Activated CD8-positive, alpha-beta memory T cell treated with anti-CD3 and anti-CD28 coated beads, Interleukin-2, amount 50 U/mL, for 1 hour (primary cell): ENCODE results near the gene THY1.

Experiments
- DNase-seq: peaks from one replicate; pipeline ENCODE4 v3.0.0-alpha.2; 2020; ENCODE audit errors: extremely low read depth

The THY1 gene

DNA sequence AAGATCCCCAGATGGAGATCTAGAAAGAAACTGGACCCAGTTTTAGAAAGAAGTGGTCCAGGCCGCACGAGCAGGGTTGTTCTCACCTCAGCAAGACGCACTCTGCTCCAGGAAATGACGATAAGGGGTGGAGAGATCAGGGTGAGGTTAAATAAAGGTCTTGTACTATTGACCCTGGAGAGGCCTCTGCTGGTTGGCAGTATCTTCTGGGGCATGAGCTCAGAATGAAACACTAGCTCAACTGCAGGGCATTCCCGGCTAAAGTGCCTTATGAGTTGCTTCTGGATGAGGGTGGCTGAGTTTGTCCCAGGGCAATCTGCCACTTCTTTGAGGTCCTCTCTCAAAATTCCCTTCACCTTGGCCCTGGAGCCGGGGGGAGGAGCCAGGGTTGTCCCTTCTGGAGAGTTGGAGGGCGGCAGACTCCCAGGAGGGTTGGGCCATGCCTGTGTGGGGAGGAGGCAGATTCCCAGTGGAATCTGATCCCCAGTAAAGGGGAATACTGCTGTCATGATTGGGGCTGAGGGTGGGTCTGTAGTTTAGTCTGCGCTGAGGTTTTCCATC lies 52.4 kb downstream of the THY1 start:
- DNase-seq = no peak

DNA sequence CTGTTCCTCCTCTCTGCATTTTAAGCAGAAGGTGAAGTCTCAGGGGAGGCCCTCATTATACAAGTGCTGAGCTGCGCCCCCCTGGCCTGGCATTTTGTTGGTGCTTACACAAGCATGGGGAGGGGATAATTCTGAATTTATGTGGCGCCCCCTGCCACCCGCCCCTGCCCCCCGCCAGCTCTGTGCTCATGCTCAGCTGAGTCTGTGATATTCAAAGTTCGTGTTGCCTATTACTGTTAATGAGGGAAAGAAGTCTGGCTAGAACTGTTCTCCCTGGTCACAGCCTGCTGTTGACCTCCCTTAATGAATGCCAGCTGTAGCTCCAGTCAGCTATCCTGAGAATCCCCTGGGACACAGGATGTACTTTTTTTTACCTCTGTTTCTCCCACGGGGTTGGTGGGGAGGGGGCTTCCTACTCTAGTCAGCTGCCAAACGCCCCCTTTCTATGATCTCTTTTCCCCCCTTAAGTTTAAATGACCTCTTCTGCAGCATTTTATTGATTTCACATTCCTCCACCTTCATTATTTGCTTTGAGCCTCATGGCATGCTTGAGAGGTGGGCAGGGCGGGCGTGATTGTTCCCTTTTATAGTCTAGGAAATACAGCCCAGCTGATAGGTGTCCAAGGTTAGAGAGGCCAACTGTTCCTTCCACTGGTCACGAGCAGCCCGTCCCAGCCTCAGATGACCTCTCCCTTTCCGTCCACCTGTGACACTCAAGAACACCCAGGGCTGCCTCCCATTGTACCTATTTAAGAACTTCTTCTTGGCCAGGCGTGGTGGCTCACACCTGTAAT lies 53.6 kb downstream of the THY1 start:
- DNase-seq = no peak

DNA sequence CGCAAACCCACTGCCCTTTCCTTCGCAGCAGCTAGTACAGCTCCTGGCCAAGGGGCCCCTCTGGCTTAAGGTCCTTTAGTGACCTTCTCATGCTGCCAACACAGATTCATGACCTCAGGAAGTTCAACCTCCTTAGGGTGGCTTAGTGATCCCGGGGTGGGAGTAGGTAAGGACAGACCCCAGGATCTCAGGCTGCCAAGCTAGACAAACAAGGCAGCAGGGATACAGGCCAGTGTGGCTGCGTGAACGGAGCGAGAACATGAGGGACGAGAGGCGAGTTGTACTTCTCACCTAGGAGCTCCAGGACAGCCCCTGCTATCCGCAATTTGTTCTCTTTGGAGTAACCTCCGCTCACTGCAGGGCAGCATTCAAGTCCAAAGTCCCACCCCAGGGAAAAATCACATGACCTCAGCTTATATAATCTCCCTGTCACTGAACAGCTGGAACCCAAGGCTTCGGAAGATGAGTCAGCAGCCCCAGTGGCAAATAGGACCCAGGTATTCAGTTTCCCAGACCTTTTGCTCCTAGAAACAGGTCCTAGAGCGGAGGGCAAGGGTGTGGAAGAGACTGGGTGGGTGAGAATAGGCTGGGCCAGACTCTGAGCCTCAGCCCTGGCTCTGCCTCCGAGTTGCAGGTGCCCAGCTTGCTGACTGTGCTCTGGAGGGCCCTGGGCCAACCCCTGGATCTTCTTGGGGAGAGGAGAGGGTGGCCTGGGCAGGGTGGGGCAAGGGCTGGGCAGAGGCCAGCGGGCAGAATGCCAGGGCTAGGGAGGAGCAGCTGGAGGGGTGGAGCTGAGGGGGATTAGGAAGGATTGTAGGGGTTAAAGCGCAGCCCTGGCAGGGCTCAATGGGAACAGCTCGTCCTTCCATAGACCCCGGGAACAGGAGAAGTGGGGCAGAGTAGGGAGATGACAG lies 54.6 kb downstream of the THY1 start:
- DNase-seq = no peak

- no peak for DNase-seq
Observed at GRCh38 chr11:119367661-119368120, 55.3 kb downstream of the THY1 start.
